HepG2 (cell line): Measurements from ENCODE around the gene NEURL2. TPM values are rescaled to one million over a fixed set of nuclear protein-coding genes. Genes with fewer than 3 reads are reported as not detected.

Source experiments
- AHR ChIP-seq: IDR thresholded peaks from 2 replicates; pipeline ENCODE4 v1.6.1; 2018; ENCODE audit warnings: missing genetic modification reagents, missing compliant biosample characterization
- HES4 ChIP-seq: sonication (generic); formaldehyde crosslinking; IDR thresholded peaks from 2 replicates; pipeline ENCODE4 v1.9.0; 2021; ENCODE audit warnings: mild to moderate bottlenecking, missing genetic modification reagents, borderline replicate concordance
- IRF2 ChIP-seq: IDR thresholded peaks from 2 replicates; pipeline ENCODE4 v1.6.1; 2018; ENCODE audit warnings: missing genetic modification reagents, missing compliant biosample characterization
- RAD51 ChIP-seq: fragments of 450-650 bp; IDR thresholded peaks from 2 replicates; pipeline ENCODE4 v1.6.1; 2016; ENCODE audit warnings: borderline replicate concordance
- SYNCRIP ChIP-seq: fragments of 200-400 bp; formaldehyde crosslinking; IDR thresholded peaks from 2 replicates; pipeline ENCODE4 v1.6.1; 2018; ENCODE audit warnings: mild to moderate bottlenecking, low read depth, low read length; ENCODE audit not compliant: insufficient read depth
- TBX2 ChIP-seq: sonication (generic); formaldehyde crosslinking; IDR thresholded peaks from 2 replicates; pipeline ENCODE4 v1.5.0; 2020; ENCODE audit warnings: missing genetic modification reagents, mild to moderate bottlenecking, borderline replicate concordance
- TP53 ChIP-seq: sonication (generic); formaldehyde crosslinking; conservative IDR thresholded peaks from 2 replicates; pipeline ENCODE4 v1.4.0; 2020; ENCODE audit warnings: missing genetic modification reagents
- ZMYM4 ChIP-seq: sonication (generic); formaldehyde crosslinking; IDR thresholded peaks from 2 replicates; pipeline ENCODE4 v1.8.1; 2023; ENCODE audit warnings: mild to moderate bottlenecking, missing genetic modification reagents
- ZNF362 ChIP-seq: sonication (generic); formaldehyde crosslinking; IDR thresholded peaks from 2 replicates; pipeline ENCODE4 v1.4.0; 2020; ENCODE audit warnings: missing genetic modification reagents, mild to moderate bottlenecking, borderline replicate concordance
- ZNF441 ChIP-seq: sonication (generic); formaldehyde crosslinking; IDR thresholded peaks from 2 replicates; pipeline ENCODE4 v1.7.0; 2021; ENCODE audit warnings: missing genetic modification reagents, borderline replicate concordance
- ZNF883 ChIP-seq: sonication (generic); formaldehyde crosslinking; IDR thresholded peaks from 2 replicates; pipeline ENCODE4 v1.5.1; 2020; ENCODE audit warnings: mild to moderate bottlenecking, missing genetic modification reagents; ENCODE audit errors: not compliant biosample characterization
- polyA plus RNA-seq, 8 experiments: library from polyadenylated mRNA; depleted of rRNA in 3 of 8; stranded (reverse) in 7 of 8; unstranded in 1 of 8; fragments of >200 nt; fragmentation: Illumina TruSeq in 4 of 8; extraction: Trizol in 4 of 8; gene quantifications; 2 replicates each; pipeline versions ENCODE4 v1.2.1 to v1.2.3, GENCODE V29; 2011 to 2016; ENCODE audit warnings: low read depth in 4 of 8, missing spikeins in 1 of 8, mixed read lengths in 1 of 8; ENCODE audit not compliant: insufficient read depth in 1 of 8
- total RNA-seq, 5 experiments: library from RNA; depleted of rRNA; stranded (reverse); fragments of >200 nt; fragmentation: Illumina TruSeq; extraction: Trizol; gene quantifications; 2 replicates each; pipeline ENCODE4 v1.2.3, GENCODE V29; 2016; ENCODE audit warnings: low read depth in 1 of 5
- TF ChIP-seq, protein P1 (sequence below), 2 experiments: IDR thresholded peaks; 2 replicates each; pipeline ENCODE4 v1.6.1; 2011 to 2012; ENCODE audit warnings: low read length in 2 of 2, borderline replicate concordance in 1 of 2, low read depth in 1 of 2, mild to moderate bottlenecking in 1 of 2, moderate library complexity in 1 of 2
- TF ChIP-seq, protein P2 (sequence below), 2 experiments: sonication (generic) in 1 of 2; formaldehyde crosslinking in 1 of 2; IDR thresholded peaks; 2 replicates each; pipeline versions ENCODE4 v1.4.0 to v1.6.1; 2016 to 2020; ENCODE audit warnings: borderline replicate concordance in 1 of 2, low read depth in 1 of 2, mild to moderate bottlenecking in 1 of 2, missing genetic modification reagents in 1 of 2
- TF ChIP-seq, protein P3 (sequence below): sonication (generic); formaldehyde crosslinking; IDR thresholded peaks from 2 replicates; pipeline ENCODE4 v1.4.0; 2020; ENCODE audit warnings: missing genetic modification reagents

Gene NEURL2
- total and polyA plus RNA-seq, 2 of the 13 experiments (the other 11 are each of a cell fraction or from before 2014, with no cell fraction given), result 7.2 to 9.7 TPM

GRCh38 chr20:45863543-45864470 lies 27.2 kb downstream of the NEURL2 start (continued):
- TF ChIP-seq, protein P1, sequence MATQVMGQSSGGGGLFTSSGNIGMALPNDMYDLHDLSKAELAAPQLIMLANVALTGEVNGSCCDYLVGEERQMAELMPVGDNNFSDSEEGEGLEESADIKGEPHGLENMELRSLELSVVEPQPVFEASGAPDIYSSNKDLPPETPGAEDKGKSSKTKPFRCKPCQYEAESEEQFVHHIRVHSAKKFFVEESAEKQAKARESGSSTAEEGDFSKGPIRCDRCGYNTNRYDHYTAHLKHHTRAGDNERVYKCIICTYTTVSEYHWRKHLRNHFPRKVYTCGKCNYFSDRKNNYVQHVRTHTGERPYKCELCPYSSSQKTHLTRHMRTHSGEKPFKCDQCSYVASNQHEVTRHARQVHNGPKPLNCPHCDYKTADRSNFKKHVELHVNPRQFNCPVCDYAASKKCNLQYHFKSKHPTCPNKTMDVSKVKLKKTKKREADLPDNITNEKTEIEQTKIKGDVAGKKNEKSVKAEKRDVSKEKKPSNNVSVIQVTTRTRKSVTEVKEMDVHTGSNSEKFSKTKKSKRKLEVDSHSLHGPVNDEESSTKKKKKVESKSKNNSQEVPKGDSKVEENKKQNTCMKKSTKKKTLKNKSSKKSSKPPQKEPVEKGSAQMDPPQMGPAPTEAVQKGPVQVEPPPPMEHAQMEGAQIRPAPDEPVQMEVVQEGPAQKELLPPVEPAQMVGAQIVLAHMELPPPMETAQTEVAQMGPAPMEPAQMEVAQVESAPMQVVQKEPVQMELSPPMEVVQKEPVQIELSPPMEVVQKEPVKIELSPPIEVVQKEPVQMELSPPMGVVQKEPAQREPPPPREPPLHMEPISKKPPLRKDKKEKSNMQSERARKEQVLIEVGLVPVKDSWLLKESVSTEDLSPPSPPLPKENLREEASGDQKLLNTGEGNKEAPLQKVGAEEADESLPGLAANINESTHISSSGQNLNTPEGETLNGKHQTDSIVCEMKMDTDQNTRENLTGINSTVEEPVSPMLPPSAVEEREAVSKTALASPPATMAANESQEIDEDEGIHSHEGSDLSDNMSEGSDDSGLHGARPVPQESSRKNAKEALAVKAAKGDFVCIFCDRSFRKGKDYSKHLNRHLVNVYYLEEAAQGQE (IDR thresholded peaks at IDR 0.05; ENCODE audit: borderline replicate concordance in 1 of 2, low read depth in 1 of 2, low read length in 2 of 2), result no peak
- TF ChIP-seq HES4 (CRISPR knock-in tag) (no peak), AHR (CRISPR knock-in tag) (no peak), TP53 (CRISPR knock-in tag) (no peak), RAD51 (no peak), ZNF883 (CRISPR knock-in tag) (no peak), SYNCRIP (no peak), TBX2 (CRISPR knock-in tag) (peak; percentile 80), IRF2 (CRISPR knock-in tag) (peak; percentile 39; the same call in 1 of the 2 replicates), ZNF441 (CRISPR knock-in tag) (0 out of 2 replicates have a peak, but pooled peaks have one; percentile 73), ZMYM4 (CRISPR knock-in tag) (peak; percentile 35; the same call in 1 of the 2 replicates), ZNF362 (no peak)
- TF ChIP-seq, protein P2, sequence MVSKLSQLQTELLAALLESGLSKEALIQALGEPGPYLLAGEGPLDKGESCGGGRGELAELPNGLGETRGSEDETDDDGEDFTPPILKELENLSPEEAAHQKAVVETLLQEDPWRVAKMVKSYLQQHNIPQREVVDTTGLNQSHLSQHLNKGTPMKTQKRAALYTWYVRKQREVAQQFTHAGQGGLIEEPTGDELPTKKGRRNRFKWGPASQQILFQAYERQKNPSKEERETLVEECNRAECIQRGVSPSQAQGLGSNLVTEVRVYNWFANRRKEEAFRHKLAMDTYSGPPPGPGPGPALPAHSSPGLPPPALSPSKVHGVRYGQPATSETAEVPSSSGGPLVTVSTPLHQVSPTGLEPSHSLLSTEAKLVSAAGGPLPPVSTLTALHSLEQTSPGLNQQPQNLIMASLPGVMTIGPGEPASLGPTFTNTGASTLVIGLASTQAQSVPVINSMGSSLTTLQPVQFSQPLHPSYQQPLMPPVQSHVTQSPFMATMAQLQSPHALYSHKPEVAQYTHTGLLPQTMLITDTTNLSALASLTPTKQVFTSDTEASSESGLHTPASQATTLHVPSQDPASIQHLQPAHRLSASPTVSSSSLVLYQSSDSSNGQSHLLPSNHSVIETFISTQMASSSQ (IDR thresholded peaks at IDR 0.05; ENCODE audit: low read depth), result no peak; the same call in 1 of the 2 replicates
- TF ChIP-seq, protein P2 (CRISPR knock-in tag; IDR thresholded peaks at IDR 0.05; ENCODE audit: borderline replicate concordance), result 0 out of 2 replicates have a peak, but pooled peaks have one; percentile 12
- TF ChIP-seq, protein P3, sequence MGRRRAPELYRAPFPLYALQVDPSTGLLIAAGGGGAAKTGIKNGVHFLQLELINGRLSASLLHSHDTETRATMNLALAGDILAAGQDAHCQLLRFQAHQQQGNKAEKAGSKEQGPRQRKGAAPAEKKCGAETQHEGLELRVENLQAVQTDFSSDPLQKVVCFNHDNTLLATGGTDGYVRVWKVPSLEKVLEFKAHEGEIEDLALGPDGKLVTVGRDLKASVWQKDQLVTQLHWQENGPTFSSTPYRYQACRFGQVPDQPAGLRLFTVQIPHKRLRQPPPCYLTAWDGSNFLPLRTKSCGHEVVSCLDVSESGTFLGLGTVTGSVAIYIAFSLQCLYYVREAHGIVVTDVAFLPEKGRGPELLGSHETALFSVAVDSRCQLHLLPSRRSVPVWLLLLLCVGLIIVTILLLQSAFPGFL (CRISPR knock-in tag), result no peak
